PC-9 (cell line): ENCODE measurements around the gene PCDHA11.

Source experiments
- EZH2 ChIP-seq: fragments of 200-600 bp; sonication (generic); IDR thresholded peaks from 2 replicates; pipeline ENCODE4 v1.8.0; 2017; ENCODE audit warnings: antibody characterized with exemption, low read depth
- TF ChIP-seq, protein P1 (sequence below): fragments of 200-600 bp; sonication (generic); conservative IDR thresholded peaks from 2 replicates; pipeline ENCODE4 v1.6.1; 2017; ENCODE audit warnings: mixed run types, antibody characterized with exemption, mild to moderate bottlenecking, moderate library complexity

DNA sequence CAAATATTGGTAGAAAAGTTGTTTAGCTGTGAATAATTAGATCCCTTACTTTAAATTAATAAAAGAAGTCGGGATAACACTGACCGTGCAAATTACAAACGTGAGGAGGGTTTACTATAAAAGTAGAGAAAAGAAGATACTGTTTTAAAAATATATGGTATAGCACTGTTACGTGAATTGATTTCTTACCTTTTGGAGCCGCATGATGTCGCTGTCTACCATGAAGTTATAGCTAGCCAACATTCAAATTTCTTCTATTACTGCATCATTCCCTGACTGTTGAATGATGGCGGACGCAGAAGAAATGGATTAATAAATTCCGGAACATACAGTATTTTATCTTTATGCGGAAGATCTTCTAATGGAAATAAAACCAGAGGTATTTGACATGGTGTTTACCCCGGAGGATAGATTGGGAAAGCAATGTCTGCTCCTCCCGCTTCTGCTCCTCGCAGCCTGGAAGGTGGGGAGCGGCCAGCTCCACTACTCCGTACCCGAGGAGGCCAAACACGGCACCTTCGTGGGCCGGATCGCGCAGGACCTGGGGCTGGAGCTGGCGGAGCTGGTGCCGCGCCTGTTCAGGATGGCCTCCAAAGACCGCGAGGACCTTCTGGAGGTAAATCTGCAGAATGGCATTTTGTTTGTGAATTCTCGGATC is 40.9 kb upstream of the PCDHA11 start, which contains the start of gene PCDHA6:
- TF ChIP-seq, protein P1, sequence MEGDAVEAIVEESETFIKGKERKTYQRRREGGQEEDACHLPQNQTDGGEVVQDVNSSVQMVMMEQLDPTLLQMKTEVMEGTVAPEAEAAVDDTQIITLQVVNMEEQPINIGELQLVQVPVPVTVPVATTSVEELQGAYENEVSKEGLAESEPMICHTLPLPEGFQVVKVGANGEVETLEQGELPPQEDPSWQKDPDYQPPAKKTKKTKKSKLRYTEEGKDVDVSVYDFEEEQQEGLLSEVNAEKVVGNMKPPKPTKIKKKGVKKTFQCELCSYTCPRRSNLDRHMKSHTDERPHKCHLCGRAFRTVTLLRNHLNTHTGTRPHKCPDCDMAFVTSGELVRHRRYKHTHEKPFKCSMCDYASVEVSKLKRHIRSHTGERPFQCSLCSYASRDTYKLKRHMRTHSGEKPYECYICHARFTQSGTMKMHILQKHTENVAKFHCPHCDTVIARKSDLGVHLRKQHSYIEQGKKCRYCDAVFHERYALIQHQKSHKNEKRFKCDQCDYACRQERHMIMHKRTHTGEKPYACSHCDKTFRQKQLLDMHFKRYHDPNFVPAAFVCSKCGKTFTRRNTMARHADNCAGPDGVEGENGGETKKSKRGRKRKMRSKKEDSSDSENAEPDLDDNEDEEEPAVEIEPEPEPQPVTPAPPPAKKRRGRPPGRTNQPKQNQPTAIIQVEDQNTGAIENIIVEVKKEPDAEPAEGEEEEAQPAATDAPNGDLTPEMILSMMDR, result no peak
- TF ChIP-seq EZH2, result no peak
